BLaER1 treated with 17β-estradiol and CSF1 and Interleukin-3, amounts not matched to agents 10 nM and 100 nM (cell line): ENCODE results near the gene MBD5.

ENCODE experiments used
- H3K27ac ChIP-seq, 11 experiments: shearing (Covaris generic); formaldehyde crosslinking; 2 replicates each; pipeline ENCODE4 v1.8.1; 2022
- H3K27me3 ChIP-seq, 11 experiments: shearing (Covaris generic); formaldehyde crosslinking; 2 replicates each; pipeline ENCODE4 v1.8.1; 2022
- H3K36me3 ChIP-seq, 11 experiments: shearing (Covaris generic); formaldehyde crosslinking; 2 replicates each; pipeline ENCODE4 v1.8.1; 2022
- H3K4me1 ChIP-seq, 10 experiments: shearing (Covaris generic); formaldehyde crosslinking; 2 replicates each; pipeline ENCODE4 v1.8.1; 2022
- H3K4me2 ChIP-seq, 11 experiments: shearing (Covaris generic); formaldehyde crosslinking; 2 replicates each; pipeline ENCODE4 v1.8.1; 2022
- H3K4me3 ChIP-seq, 10 experiments: shearing (Covaris generic); formaldehyde crosslinking; 2 replicates each; pipeline ENCODE4 v1.8.1; 2022
- H3K9ac ChIP-seq, 11 experiments: shearing (Covaris generic); formaldehyde crosslinking; 2 replicates each; pipeline ENCODE4 v1.8.1; 2022
- H3K9me3 ChIP-seq, 11 experiments: shearing (Covaris generic); formaldehyde crosslinking; replicated peaks in 1 of 11; 2 replicates each; pipeline ENCODE4 v1.8.1; 2022
- H4K20me1 ChIP-seq, 11 experiments: shearing (Covaris generic); formaldehyde crosslinking; 2 replicates each; pipeline ENCODE4 v1.8.1; 2022
- Cebpa-rat ChIP-seq, 11 experiments: shearing (Covaris generic); IDR thresholded peaks; 2 replicates each; pipeline ENCODE4 v1.8.1; 2022

The MBD5 gene

DNA sequence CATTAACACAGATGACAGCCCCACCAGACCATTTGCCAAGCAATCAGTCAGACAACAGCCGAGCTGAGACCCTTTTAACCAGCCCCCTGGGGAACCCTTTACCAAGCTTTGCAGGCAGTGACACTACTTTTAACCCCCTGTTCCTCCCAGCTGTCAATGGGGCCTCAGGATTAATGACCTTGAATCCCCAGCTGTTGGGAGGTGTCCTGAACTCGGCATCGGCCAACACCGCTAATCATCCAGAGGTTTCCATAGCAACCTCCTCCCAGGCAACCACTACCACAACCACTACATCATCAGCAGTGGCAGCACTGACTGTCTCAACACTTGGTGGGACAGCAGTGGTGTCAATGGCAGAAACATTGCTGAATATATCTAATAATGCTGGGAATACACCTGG is 462.8 kb downstream of the MBD5 start:
- no peaks in the 10 kb centered on the region for H3K9me3 ChIP-seq
- no peaks in the 10 kb centered on the region for H3K27me3 ChIP-seq
- peak overlapping the region in 1 of 11 experiments; percentile 32; a peak in 2 of 22 replicates for H3K4me2 ChIP-seq
- H3K27ac ChIP-seq: no peak overlapping the region; a peak in 1 of 22 replicates
- no peak for TF ChIP-seq Cebpa-rat (IDR thresholded peaks at IDR 0.05)
- H4K20me1 ChIP-seq: no peaks in the 10 kb centered on the region
- H3K4me1 ChIP-seq: peaks cover 0 to 10% (median 0%) of the 10 kb centered on the region in 10 experiments; a peak in 5 of 20 replicates
- peaks cover 0 to 5% (median 0%) of the 10 kb centered on the region in 11 experiments; a peak in 1 of 22 replicates for H3K36me3 ChIP-seq
- no peak overlapping the region for H3K4me3 ChIP-seq
- H3K9ac ChIP-seq: no peak overlapping the region

DNA sequence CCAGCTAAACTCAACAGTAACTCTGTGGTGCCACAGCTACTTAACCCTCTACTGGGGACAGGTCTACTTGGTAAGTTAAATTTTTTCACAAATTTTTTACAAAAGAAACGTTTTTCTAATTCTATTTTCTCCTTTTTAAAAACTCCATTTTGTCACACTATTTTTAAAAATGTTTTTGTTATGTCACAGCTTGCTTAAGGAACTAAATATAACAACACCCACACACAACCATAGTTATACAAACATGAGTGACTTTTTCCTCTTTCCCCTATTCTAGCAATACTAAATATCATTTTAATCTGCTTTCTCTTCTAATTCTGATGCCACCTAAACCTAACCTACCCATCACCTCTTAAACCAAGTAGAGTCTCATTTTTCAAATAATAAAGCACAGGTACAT is 463.2 kb downstream of the MBD5 start:
- H3K4me3 ChIP-seq: no peak overlapping the region
- H3K9me3 ChIP-seq: no peaks in the 10 kb centered on the region
- H3K27ac ChIP-seq: no peak overlapping the region; a peak in 1 of 22 replicates
- peak overlapping the region in 2 of 11 experiments; percentile 32 to 42; a peak in 3 of 22 replicates for H3K4me2 ChIP-seq
- H3K36me3 ChIP-seq: peaks cover 0 to 5% (median 0%) of the 10 kb centered on the region in 11 experiments; a peak in 6 of 22 replicates
- no peaks in the 10 kb centered on the region for H4K20me1 ChIP-seq
- H3K27me3 ChIP-seq: no peaks in the 10 kb centered on the region
- H3K4me1 ChIP-seq: peaks cover 0 to 10% (median 0%) of the 10 kb centered on the region in 10 experiments; a peak in 5 of 20 replicates
- no peak overlapping the region for H3K9ac ChIP-seq
- TF ChIP-seq Cebpa-rat (IDR thresholded peaks at IDR 0.05): no peak

DNA sequence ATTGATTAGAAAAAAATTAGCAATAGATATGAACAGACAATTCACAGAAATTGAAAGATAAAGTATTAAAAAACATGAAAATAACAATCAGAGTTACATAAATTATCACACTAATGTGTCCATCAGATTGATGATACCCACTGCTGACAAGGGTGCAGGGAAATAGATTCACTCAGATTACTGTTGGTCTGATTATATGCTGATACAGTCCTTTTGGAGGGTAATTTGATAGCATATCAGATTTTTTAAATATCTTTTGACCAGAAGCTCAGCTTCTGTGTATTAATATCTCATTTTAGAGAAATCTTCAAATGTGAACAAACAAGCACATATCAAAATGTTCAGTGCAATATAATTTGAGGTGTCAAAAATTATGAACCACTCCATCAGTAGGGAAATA is 465.8 kb downstream of the MBD5 start:
- Histone ChIP-seq H3K4me3 (no peak overlapping the region), H3K9ac (no peak overlapping the region), H3K9me3 (no peaks in the 10 kb centered on the region), H4K20me1 (no peaks in the 10 kb centered on the region), H3K27me3 (no peaks in the 10 kb centered on the region), H3K36me3 (peaks cover 0 to 18% (median 11%) of the 10 kb centered on the region in 11 experiments; a peak in 12 of 22 replicates), H3K27ac (no peak overlapping the region), H3K4me2 (no peak overlapping the region), H3K4me1 (peaks cover 0 to 10% (median 0%) of the 10 kb centered on the region in 10 experiments; a peak in 5 of 20 replicates)
- TF ChIP-seq Cebpa-rat (IDR thresholded peaks at IDR 0.05): no peak

DNA sequence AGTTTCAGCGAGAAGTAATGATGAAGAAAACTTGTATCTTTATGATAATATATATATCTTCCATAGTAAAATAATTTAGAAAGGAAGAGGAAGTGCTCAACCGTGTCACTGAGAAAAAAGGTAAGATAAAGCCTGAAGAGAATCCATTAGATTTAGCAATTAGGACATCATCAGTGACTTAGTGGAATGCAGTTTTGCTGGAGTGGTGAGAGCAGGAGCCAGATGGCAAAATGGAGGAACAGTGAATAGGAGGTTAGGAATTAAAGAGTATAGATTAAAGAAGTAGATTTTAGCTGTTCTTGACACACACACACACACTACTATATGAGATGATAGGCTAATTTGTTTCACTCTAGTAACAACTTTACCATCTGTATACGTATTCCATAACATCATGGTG is 466.5 kb downstream of the MBD5 start:
- no peak overlapping the region for H3K4me3 ChIP-seq
- H3K4me1 ChIP-seq: peaks cover 0 to 10% (median 0%) of the 10 kb centered on the region in 10 experiments; a peak in 5 of 20 replicates
- no peak for TF ChIP-seq Cebpa-rat (IDR thresholded peaks at IDR 0.05)
- H3K27ac ChIP-seq: no peak overlapping the region
- H3K9me3 ChIP-seq: no peaks in the 10 kb centered on the region
- no peak overlapping the region for H3K4me2 ChIP-seq
- H3K27me3 ChIP-seq: no peaks in the 10 kb centered on the region
- no peaks in the 10 kb centered on the region for H4K20me1 ChIP-seq
- peaks cover 0 to 18% (median 11%) of the 10 kb centered on the region in 11 experiments; a peak in 12 of 22 replicates for H3K36me3 ChIP-seq
- H3K9ac ChIP-seq: no peak overlapping the region

DNA sequence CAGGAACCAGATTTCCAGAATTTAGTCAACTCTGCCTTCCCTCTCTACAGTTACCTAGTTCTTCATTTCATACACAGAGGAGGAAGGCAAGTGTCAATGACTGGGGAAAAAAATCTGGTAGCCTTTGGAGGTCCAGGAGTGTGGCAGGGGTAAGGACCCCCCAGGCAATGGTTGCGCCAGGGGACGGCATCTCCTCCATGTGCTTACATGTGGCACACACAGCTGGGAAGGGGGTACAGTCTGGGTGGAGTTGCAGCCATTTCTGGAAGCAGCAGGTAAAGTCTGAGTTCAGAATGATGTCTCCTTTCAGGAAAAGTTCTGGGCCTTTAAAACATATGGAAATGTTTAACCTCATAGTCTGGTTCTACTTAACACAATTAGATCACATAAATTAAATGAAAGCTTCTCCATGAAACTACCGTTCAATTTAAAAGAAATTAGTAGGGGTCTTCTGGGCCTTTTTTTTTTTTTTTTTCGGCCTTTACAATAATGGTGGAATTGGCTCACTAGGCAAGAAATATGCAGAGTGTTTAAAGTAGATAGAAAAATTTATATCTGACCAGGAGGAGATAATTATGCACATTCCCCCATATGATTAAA is 470.0 kb downstream of the MBD5 start:
- H3K4me2 ChIP-seq: no peak overlapping the region
- H3K27ac ChIP-seq: no peak overlapping the region
- no peak overlapping the region for H3K9ac ChIP-seq
- no peak for TF ChIP-seq Cebpa-rat (IDR thresholded peaks at IDR 0.05)
- H3K9me3 ChIP-seq: no peaks in the 10 kb centered on the region
- no peak overlapping the region for H3K4me3 ChIP-seq
- no peaks in the 10 kb centered on the region for H4K20me1 ChIP-seq
- peaks cover 0 to 17% (median 11%) of the 10 kb centered on the region in 11 experiments; a peak in 11 of 22 replicates for H3K36me3 ChIP-seq
- H3K27me3 ChIP-seq: no peaks in the 10 kb centered on the region
- peaks cover 0 to 16% (median 14%) of the 10 kb centered on the region in 10 experiments; a peak in 14 of 20 replicates for H3K4me1 ChIP-seq

DNA sequence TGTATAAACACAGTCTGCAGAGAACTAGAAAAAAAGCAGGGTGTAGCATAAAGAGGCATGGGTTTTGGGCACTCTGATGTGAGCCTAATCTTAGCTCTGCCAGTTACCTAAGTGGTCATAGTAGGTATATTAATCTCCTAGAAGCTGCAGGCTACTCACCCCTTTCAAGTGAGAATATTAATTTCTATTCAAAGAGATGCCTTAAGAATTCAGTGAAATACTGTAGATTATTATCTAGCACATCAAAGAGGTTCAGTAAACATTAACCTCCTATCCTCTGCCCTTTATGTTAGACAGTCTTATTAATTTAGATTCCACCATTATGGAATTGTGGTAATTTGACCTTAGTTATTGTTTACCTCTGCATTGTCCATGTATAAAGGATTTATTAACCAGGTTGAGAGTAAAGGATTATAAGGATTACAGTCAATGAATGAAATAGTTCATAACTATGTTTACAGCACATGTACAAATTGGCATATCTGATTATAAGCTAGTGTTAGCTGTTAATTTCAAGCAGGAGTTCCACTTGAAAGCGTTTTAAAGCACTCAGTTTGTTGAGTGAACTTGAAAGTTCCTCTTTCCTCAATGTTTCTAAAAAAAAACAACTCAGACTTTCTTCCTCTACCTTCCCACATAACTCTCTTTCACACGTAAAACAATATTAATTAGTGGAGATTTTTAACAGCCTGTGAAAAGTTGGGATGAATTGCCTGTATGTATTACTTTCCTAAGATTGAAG is 473.1 kb downstream of the MBD5 start:
- Histone ChIP-seq H3K4me1 (peaks cover 0 to 16% (median 14%) of the 10 kb centered on the region in 10 experiments; a peak in 14 of 20 replicates), H3K36me3 (peaks cover 0 to 16% (median 11%) of the 10 kb centered on the region in 11 experiments; a peak in 11 of 22 replicates), H3K27me3 (no peaks in the 10 kb centered on the region), H3K9ac (peak overlapping the region in 1 of 11 experiments; percentile 9; a peak in 1 of 22 replicates), H4K20me1 (no peaks in the 10 kb centered on the region), H3K9me3 (no peaks in the 10 kb centered on the region), H3K27ac (0 out of 22 replicates have a peak overlapping the region, but pooled peaks of 3 of the 11 experiments have one; percentile 11 to 28 (median 19)), H3K4me2 (peak overlapping the region in 8 of 11 experiments; percentile 3 to 50 (median 13); a peak in 15 of 22 replicates), H3K4me3 (no peak overlapping the region)
- TF ChIP-seq Cebpa-rat (IDR thresholded peaks at IDR 0.05): no peak

DNA sequence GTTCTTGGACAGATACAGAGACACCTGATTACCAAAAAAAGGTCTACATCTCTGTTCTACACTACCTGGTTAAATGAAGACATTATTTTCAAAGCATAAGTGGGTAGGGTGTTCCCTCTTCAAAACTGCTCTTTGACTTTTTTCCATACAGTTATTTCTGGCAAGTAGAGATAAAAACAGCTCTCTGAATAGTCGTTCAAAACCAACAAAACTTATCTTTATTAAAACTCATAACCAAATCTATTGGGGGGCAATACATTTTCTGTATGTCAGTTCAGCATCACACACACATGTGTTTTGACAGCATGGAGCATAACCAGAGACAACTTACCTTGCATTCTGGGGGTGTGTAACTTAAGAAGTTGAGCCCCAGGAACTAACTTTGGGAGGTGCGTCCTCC is 474.7 kb downstream of the MBD5 start:
- Histone ChIP-seq H3K27ac (no peak overlapping the region), H4K20me1 (no peaks in the 10 kb centered on the region), H3K27me3 (no peaks in the 10 kb centered on the region), H3K4me3 (no peak overlapping the region), H3K9ac (no peak overlapping the region), H3K4me1 (peaks cover 0 to 16% (median 14%) of the 10 kb centered on the region in 10 experiments; a peak in 14 of 20 replicates), H3K4me2 (no peak overlapping the region), H3K9me3 (no peaks in the 10 kb centered on the region), H3K36me3 (no peaks in the 10 kb centered on the region)
- TF ChIP-seq Cebpa-rat (IDR thresholded peaks at IDR 0.05): no peak

DNA sequence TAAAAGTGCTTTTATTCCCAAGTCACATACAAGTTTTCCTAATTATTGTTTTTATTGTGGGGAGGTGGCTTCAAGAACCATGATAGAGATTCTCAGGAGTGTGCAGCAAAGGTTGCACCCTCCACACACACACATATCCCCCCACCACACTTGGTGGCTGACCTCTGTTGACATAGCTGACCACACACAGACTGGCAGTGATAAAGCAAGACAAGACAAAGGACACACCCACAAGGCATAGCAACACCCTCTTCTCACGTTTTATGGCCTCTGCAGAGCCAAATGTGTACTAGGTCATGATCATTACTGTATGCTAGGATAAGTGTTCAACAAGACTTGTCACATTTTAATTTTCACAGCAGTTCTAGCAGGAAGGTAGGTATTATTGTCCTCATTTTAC is 480.7 kb downstream of the MBD5 start:
- Histone ChIP-seq H3K9me3 (no peaks in the 10 kb centered on the region), H3K36me3 (peaks cover 0 to 4% (median 0%) of the 10 kb centered on the region in 11 experiments; a peak in 1 of 22 replicates), H4K20me1 (no peaks in the 10 kb centered on the region), H3K27ac (no peak overlapping the region), H3K27me3 (no peaks in the 10 kb centered on the region), H3K4me1 (no peaks in the 10 kb centered on the region), H3K9ac (no peak overlapping the region), H3K4me3 (no peak overlapping the region), H3K4me2 (no peak overlapping the region)
- TF ChIP-seq Cebpa-rat (IDR thresholded peaks at IDR 0.05): no peak

DNA sequence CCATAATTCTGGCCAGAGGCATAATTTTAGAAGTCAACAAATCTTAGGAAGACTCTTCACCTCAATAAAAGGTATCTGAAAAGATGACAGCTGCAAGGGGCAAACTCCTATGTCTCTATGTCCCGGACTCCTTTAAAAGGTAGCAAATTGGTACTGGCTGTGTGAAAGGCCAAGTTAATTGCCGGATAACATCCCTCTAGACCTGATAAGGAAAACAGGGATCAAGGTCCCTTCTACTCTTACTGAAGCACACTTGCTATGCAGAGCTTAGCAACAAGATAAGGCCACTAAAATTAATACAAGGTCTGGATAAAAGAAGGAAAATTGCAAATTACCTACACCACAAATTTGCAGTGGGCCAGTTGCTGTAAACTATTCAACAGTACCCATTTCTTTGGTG is 482.6 kb downstream of the MBD5 start:
- no peak for TF ChIP-seq Cebpa-rat (IDR thresholded peaks at IDR 0.05)
- Histone ChIP-seq H3K4me1 (no peaks in the 10 kb centered on the region), H3K27ac (no peak overlapping the region), H4K20me1 (no peaks in the 10 kb centered on the region), H3K9me3 (no peaks in the 10 kb centered on the region), H3K27me3 (no peaks in the 10 kb centered on the region), H3K4me3 (no peak overlapping the region), H3K36me3 (peaks cover 0 to 4% (median 0%) of the 10 kb centered on the region in 11 experiments; a peak in 1 of 22 replicates), H3K4me2 (no peak overlapping the region), H3K9ac (no peak overlapping the region)
